GM21515 (cell line): ENCODE data around the gene P3R3URF.
A peak's percentile ranks its signal among the peaks of the same experiment; 100 is the strongest.

Experiments
- ATAC-seq: cut with Tn5 transposase; IDR thresholded peaks from one replicate; pipeline ENCODE4 v1.9.1; 2021; ENCODE audit not compliant: unreplicated experiment

Gene P3R3URF

DNA sequence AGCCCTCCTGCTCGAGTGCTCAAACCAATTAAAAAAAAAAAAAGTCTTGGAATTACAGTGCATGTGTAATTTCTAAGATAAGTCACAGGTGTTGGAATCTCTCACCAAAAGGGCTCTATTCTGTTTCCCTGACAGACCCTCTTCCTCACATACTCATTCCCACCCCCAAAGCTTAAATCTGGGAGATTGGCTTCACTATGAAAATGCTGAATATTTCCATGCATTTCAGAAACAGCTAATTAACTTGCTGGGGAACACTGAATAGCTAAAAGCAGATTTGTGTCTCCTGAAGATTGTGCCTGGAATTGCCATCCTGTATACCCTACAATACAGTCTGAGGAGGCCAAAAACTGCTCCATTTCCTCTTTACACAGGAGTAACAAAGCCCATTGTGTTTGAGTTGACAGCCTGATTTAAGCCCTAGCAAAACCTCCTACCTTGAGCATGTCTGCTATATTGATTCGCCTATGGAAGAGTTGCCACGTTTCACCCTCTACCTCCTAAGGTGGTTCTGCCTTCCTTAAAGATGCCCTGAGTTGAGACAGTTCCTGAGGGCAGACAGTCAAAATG lies 42.4 kb downstream of the P3R3URF start:
- no peak for ATAC-seq

DNA sequence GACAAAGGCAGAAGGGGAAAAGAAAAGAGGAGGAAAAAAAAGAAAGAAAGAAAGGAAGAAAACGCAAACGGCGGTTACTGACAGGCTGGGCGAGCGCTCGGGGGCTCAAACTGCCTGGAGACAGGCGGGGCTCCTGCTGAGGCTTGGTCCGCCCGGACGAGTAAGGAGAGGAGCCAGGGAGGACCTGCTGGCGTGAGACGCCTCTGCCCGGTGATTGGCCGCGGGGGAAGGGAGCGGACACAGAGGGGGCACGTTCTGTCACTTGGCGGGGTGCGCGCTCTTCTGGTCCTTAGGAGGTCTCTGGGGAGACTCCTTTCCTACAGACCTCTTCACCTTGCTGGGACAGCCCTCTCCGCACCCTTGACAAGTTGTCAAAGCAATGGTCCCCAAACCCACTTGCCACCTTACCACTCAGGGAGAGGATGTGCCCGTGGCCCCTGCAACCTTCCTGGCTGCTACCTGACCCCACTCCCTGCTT lies 43.1 kb downstream of the P3R3URF start:
- peak; percentile 51 for ATAC-seq

DNA sequence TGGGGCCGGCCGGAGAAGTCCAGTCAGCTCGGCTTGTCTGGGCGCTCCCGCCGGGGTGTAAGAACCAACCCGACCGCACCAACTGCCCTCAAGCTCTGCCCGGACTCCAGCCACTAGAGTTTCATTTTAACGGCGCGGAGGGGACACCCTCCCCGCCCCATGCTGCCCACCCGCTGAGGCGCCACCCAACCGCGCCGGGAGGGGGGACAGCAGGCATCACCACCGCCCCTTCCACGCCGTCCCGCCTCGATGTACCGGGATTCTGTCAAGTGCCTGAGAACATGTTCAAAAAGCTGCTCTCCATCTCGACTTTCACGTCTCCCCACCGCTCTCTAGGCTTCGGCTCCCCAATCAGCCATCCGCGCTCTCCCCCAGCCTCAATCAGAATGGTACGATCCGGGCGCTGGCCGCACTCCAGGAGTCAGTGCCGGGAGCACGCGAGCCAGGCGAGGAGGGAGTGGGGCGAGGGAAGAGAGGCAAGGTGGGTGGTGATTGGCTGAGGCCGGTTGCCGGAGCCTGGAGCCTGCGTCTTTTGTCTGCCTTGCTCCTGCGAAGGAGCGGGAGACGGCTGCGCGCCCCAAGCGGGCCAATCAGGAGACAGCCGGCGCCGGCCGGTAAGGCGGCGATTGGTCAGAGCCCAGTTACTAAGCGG lies 43.6 kb downstream of the P3R3URF start, which contains the start of gene PIK3R3:
PIK3R3 (minus strand) TSS at position 101 of the 652 bp plus-strand sequence. CDS start 677 bp downstream, outside the sequence.
- ATAC-seq = peak; percentile 85

DNA sequence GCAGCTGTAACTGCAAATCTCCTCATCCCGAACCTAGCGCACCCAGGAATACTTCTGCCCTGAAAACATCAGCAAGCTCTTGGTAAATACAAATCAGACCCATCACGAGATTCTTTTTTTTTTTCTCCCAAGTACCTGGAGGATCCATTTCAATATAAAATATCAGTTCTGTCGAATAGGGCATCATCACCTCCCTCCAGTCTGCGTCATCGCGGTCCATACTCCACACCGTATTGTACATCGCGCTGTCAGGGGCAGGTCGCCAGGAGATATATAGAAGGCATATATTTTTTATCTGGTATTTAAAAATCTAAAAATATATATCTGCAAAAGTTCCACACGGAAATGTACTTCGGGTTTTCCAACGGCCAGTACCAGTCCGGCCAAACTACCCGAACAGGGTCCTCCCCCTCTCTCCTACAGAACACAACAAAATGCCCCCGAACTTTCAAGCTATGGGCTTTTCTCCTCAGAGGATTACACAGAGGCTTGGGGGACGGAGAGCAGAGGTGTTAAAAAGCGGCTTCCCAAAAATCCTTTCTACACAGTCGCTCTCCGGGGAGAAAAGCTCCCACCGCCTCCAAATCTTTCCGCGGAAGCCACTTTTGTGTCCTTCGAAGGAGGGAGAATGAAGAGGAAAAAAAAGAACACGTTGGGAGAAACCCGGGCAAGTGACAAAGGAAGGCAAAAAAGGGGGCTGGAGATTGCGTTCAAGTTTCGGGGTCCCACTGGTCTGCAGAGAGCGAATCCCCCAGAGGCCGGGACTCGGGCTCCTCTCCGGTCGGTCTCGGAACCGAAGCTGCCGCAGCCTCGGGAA lies 44.4 kb downstream of the P3R3URF start:
- no peak for ATAC-seq

DNA sequence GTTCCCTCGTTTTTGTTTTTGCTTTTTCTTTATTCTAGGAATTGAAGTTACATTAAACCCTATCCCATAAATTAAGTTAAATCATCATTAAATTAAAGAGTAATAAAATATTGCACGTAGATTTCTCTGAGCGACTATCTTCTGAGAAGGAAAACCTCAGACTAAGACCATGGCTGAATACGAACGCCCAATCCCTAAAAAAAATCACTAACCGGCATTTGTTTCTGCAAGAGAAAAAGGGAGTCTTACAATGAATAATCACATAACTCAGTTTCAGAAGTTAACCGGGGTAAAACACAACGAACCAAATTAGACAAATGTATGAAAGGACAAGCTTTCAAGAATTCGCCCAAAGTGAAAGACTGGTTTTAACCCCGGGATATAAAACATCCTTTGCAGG lies 45.2 kb downstream of the P3R3URF start:
- ATAC-seq = no peak

DNA sequence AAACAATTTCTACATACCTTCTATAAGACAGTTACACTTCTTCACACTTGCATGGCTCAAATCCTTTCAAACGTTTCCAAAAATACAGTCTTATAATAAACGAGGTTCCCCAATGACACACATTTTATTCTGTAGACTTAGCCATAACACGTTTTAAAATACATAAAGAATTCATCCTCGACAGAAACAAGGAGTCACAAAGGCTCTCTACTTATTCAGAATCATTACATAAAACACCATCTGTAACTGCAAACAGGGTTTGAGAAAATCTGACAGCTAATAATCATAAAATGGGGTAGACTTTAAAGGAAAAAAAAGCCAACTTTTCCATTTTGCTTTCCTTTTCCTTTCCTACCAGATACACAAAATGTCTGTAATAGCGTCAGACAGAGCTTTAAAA lies 45.7 kb downstream of the P3R3URF start:
- ATAC-seq = no peak

DNA sequence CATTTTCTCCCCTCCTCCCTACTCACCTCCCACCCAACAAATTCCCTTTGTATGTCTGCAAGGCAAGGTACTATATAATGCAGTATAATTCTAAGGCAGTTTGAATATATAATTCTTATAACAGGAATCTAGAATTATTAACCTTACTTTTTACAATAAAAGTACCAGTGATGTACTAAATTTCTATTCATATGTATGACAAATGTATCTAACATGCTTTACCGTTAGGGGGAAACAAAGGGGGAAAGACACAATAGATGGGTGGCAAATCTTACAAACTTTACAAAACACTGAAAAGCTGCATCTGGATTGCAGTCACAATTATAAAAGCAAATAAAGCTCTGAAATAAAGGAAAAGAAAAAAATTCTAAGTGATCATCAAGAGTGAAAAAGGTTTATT lies 46.2 kb downstream of the P3R3URF start:
- no peak for ATAC-seq

DNA sequence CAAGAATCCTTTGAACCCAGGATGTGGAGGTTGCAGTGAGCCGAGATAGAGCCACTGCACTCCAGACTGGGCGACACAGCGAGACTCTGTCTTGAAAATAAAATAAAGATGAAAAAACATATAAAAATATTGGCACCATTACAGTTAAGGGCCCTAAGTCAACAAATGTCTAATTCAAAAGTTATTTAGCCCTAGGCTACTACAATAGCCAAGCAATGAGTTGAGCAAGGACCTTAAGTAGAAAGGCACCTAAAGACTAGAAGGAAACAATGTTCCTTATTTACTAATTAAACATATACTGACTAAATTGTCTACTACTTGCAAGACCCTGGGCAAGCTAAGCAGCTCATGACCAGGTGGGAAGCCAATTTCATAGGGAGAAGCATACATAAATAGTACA lies 47.9 kb downstream of the P3R3URF start:
- no peak for ATAC-seq
